H1 (cell line): ENCODE measurements around the gene ANAPC16. TPM values are rescaled to one million over a fixed set of nuclear protein-coding genes. Genes with fewer than 3 reads are reported as not detected.

Source experiments
- CTCF ChIA-PET: fragments of 300-600 bp; sonication (Branson Sonifier 250); formaldehyde crosslinking; loops from one replicate; lab custom pipeline; 2021; ENCODE audit not compliant: partially characterized antibody; lab: Charles Lee
- POLR2A ChIA-PET: fragments of 300-600 bp; sonication (Branson Sonifier 250); formaldehyde crosslinking; loops from one replicate; lab custom pipeline; 2021; ENCODE audit warnings: inconsistent platforms; ENCODE audit not compliant: partially characterized antibody; lab: Charles Lee
- DNase-seq, 2 experiments: peaks; one replicate each; pipeline versions ENCODE4 v3.0.0 to v3.0.0-alpha.2; 2010 to 2022; ENCODE audit warnings: low spot score in 2 of 2, low read depth in 1 of 2, mixed read lengths in 1 of 2
- FAIRE-seq: peaks from 2 replicates; lab custom pipeline; 2011; peaks lifted over from hg19 to GRCh38; lab: Jason Lieb, UNC
- H2AFZ ChIP-seq: 2 replicates; pipeline ENCODE4 v1.8.1; 2012; ENCODE audit warnings: low read length, inconsistent platforms
- H2AK5ac ChIP-seq: 2 replicates; pipeline ENCODE4 v1.6.1; 2013; ENCODE audit warnings: low read depth, low read length
- H2BK120ac ChIP-seq: replicated peaks from 2 replicates; pipeline ENCODE3; 2013; ENCODE audit warnings: low read depth, low read length, inconsistent platforms
- H2BK12ac ChIP-seq: 2 replicates; pipeline ENCODE4 v1.6.1; 2013; ENCODE audit warnings: low read depth, low read length
- H2BK15ac ChIP-seq: 2 replicates; pipeline ENCODE4 v1.6.1; 2013; ENCODE audit warnings: low read length
- H2BK20ac ChIP-seq: 2 replicates; pipeline ENCODE4 v1.6.1; 2013; ENCODE audit warnings: low read length
- H2BK5ac ChIP-seq: 2 replicates; pipeline ENCODE4 v1.6.1; 2013; ENCODE audit warnings: low read depth, low read length
- H3K14ac ChIP-seq: 2 replicates; pipeline ENCODE4 v1.6.1; 2013; ENCODE audit warnings: inconsistent platforms; ENCODE audit not compliant: insufficient read length
- H3K18ac ChIP-seq: 2 replicates; pipeline ENCODE4 v1.6.1; 2013; ENCODE audit warnings: low read length; ENCODE audit errors: extremely low read depth
- H3K23ac ChIP-seq: 2 replicates; pipeline ENCODE4 v1.6.1; 2013; ENCODE audit warnings: inconsistent platforms; ENCODE audit not compliant: insufficient read length
- H3K23me2 ChIP-seq: 2 replicates; pipeline ENCODE4 v1.6.1; 2013; ENCODE audit warnings: low read depth, low read length
- H3K27ac ChIP-seq: 2 replicates; pipeline ENCODE4 v1.6.1; 2011; ENCODE audit warnings: low read depth, low read length, inconsistent platforms
- H3K27me3 ChIP-seq, 4 experiments: replicated peaks in 1 of 4; 1 replicate in 1 of 4; 2 replicates in 3 of 4; pipeline versions ENCODE4 v1.6.1 to v1.8.1; 2011 to 2013; ENCODE audit warnings: low read length in 3 of 4, mild to moderate bottlenecking in 3 of 4, inconsistent platforms in 2 of 4, mixed read lengths in 2 of 4, moderate library complexity in 1 of 4; ENCODE audit not compliant: control insufficient read depth in 3 of 4, insufficient read depth in 3 of 4; ENCODE audit errors: extremely low read depth in 1 of 4
- H3K36me3 ChIP-seq, 4 experiments: 2 replicates each; pipeline versions ENCODE4 v1.6.1 to v1.8.1; 2011 to 2013; ENCODE audit warnings: mild to moderate bottlenecking in 4 of 4, low read length in 3 of 4, moderate library complexity in 2 of 4, control low read depth in 1 of 4, inconsistent platforms in 1 of 4; ENCODE audit not compliant: insufficient read depth in 4 of 4, control insufficient read depth in 2 of 4
- H3K4ac ChIP-seq: replicated peaks from 2 replicates; pipeline ENCODE3; 2013; ENCODE audit warnings: low read length, low read depth, mixed read lengths, inconsistent platforms; ENCODE audit not compliant: insufficient read length
- H3K4me1 ChIP-seq, 4 experiments: replicated peaks in 1 of 4; 1 replicate in 1 of 4; 2 replicates in 3 of 4; pipeline versions ENCODE4 v1.6.1 to v1.8.1; 2011 to 2013; ENCODE audit warnings: low read length in 3 of 4, inconsistent platforms in 2 of 4, mixed read lengths in 1 of 4; ENCODE audit not compliant: insufficient read depth in 4 of 4, control insufficient read depth in 3 of 4
- H3K4me2 ChIP-seq, 2 experiments: 2 replicates each; pipeline versions ENCODE4 v1.6.1 to v1.8.1; 2011 to 2013; ENCODE audit warnings: low read depth in 2 of 2, low read length in 2 of 2, control low read depth in 1 of 2, inconsistent platforms in 1 of 2, mild to moderate bottlenecking in 1 of 2; ENCODE audit not compliant: insufficient read depth in 1 of 2
- H3K4me3 ChIP-seq, 4 experiments: fragments of 200-600, 300-600 bp in 1 of 4; sonication (generic), shearing (Covaris generic), sonication (Bioruptor Twin) in 1 of 4; 2 replicates each; pipeline versions ENCODE4 v1.5.1 to v1.8.1; 2011 to 2016; ENCODE audit warnings: low read length in 4 of 4, low read depth in 3 of 4, control low read depth in 2 of 4, inconsistent platforms in 2 of 4, mild to moderate bottlenecking in 2 of 4, mixed read lengths in 1 of 4, moderate library complexity in 1 of 4; ENCODE audit not compliant: insufficient read depth in 2 of 4; ENCODE audit errors: extremely low read depth in 1 of 4
- H3K56ac ChIP-seq: replicated peaks from 2 replicates; pipeline ENCODE3; 2013; ENCODE audit warnings: low read depth, mild to moderate bottlenecking, mixed read lengths, low read length, inconsistent platforms; ENCODE audit not compliant: insufficient read length
- H3K79me1 ChIP-seq: 2 replicates; pipeline ENCODE4 v1.6.1; 2013; ENCODE audit warnings: low read depth, low read length, control low read depth
- H3K79me2 ChIP-seq, 2 experiments: 2 replicates each; pipeline versions ENCODE4 v1.6.1 to v1.8.1; 2012 to 2013; ENCODE audit warnings: low read length in 2 of 2, mild to moderate bottlenecking in 2 of 2, inconsistent platforms in 1 of 2; ENCODE audit not compliant: insufficient read depth in 2 of 2, control insufficient read depth in 1 of 2
- H3K9ac ChIP-seq, 4 experiments: replicated peaks in 1 of 4; 1 replicate in 1 of 4; 2 replicates in 3 of 4; pipeline versions ENCODE4 v1.6.1 to v1.8.1; 2011 to 2013; ENCODE audit warnings: low read depth in 3 of 4, low read length in 3 of 4, control low read depth in 2 of 4, mild to moderate bottlenecking in 2 of 4, moderate library complexity in 2 of 4, inconsistent platforms in 1 of 4; ENCODE audit errors: extremely low read depth in 1 of 4
- H3K9me3 ChIP-seq, 2 experiments: 2 replicates each; pipeline versions ENCODE4 v1.6.1 to v1.8.1; 2012 to 2013; ENCODE audit warnings: mild to moderate bottlenecking in 2 of 2, moderate library complexity in 2 of 2, control low read depth in 1 of 2, inconsistent platforms in 1 of 2, low read depth in 1 of 2, low read length in 1 of 2, mixed read lengths in 1 of 2; ENCODE audit not compliant: insufficient read depth in 2 of 2
- H4K20me1 ChIP-seq, 2 experiments: replicated peaks in 1 of 2; 2 replicates each; pipeline versions ENCODE3 to v1.8.1; 2011 to 2013; ENCODE audit warnings: inconsistent platforms in 2 of 2, low read length in 2 of 2, mild to moderate bottlenecking in 1 of 2; ENCODE audit not compliant: insufficient read depth in 2 of 2, control insufficient read depth in 1 of 2
- H4K5ac ChIP-seq: 2 replicates; pipeline ENCODE4 v1.6.1; 2013; ENCODE audit warnings: low read length, low read depth, mixed read lengths, inconsistent platforms; ENCODE audit not compliant: insufficient read length
- H4K8ac ChIP-seq: 2 replicates; pipeline ENCODE4 v1.8.0; 2013; ENCODE audit warnings: mild to moderate bottlenecking, moderate library complexity, low read length, inconsistent platforms; ENCODE audit not compliant: insufficient read depth; ENCODE audit errors: extremely low read depth
- H4K91ac ChIP-seq: replicated peaks from 2 replicates; pipeline ENCODE3; 2013; ENCODE audit warnings: low read length, mixed read lengths, inconsistent platforms; ENCODE audit not compliant: insufficient read length
- CHD2 ChIP-seq: IDR thresholded peaks from 2 replicates; pipeline ENCODE4 v1.6.1; 2012; ENCODE audit warnings: low read length, improper control_type of control experiment
- EZH2 ChIP-seq: fragments of 200-600 bp; sonication (generic); IDR thresholded peaks from 2 replicates; pipeline ENCODE4 v1.7.1; 2012; ENCODE audit warnings: low read depth, mild to moderate bottlenecking, moderate library complexity, low read length, inconsistent platforms; ENCODE audit not compliant: severe bottlenecking
- FOSL1 ChIP-seq: IDR thresholded peaks from 2 replicates; pipeline ENCODE4 v1.6.1; 2011; ENCODE audit warnings: mild to moderate bottlenecking, low read depth, low read length, moderate library complexity; ENCODE audit not compliant: insufficient read depth
- JUND ChIP-seq: IDR thresholded peaks from 2 replicates; pipeline ENCODE4 v1.6.1; 2011; ENCODE audit warnings: mild to moderate bottlenecking, improper control_type of control experiment, low read length
- KDM1A ChIP-seq: fragments of 200-600, 300-600 bp; sonication (generic); IDR thresholded peaks from 2 replicates; pipeline ENCODE4 v1.7.1; 2016; ENCODE audit warnings: mild to moderate bottlenecking, low read length, borderline replicate concordance
- KDM4A ChIP-seq: IDR thresholded peaks from one replicate; pipeline ENCODE4 v1.7.1; 2012; ENCODE audit warnings: low read depth, mild to moderate bottlenecking, moderate library complexity, low read length, inconsistent platforms; ENCODE audit not compliant: severe bottlenecking
- SAP30 ChIP-seq: fragments of 300-600 bp; sonication (generic); IDR thresholded peaks from 2 replicates; pipeline ENCODE4 v1.7.1; 2012; ENCODE audit warnings: low read length, moderate library complexity, mild to moderate bottlenecking, inconsistent platforms; ENCODE audit not compliant: insufficient read depth, insufficient replicate concordance
- SIN3A ChIP-seq, 2 experiments: IDR thresholded peaks in 1 of 2; conservative IDR thresholded peaks in 1 of 2; 2 replicates each; pipeline ENCODE4 v1.6.1; 2011 to 2012; ENCODE audit warnings: low read length in 2 of 2, improper control_type of control experiment in 1 of 2, low read depth in 1 of 2, mild to moderate bottlenecking in 1 of 2
- SRF ChIP-seq: IDR thresholded peaks from 2 replicates; pipeline ENCODE4 v1.6.1; 2011; ENCODE audit warnings: mild to moderate bottlenecking, low read depth, low read length, moderate library complexity
- TAF7 ChIP-seq: optimal IDR thresholded peaks from 2 replicates; pipeline ENCODE3; 2011; ENCODE audit warnings: low read depth, mild to moderate bottlenecking, inconsistent platforms, low read length, moderate library complexity, borderline replicate concordance
- WGBS, 2 experiments: shearing (Covaris generic) in 1 of 2; methylation state at CpG; one replicate each; pipeline versions ENCODE4 v1.1.6 to v1.1.7; 2013 to 2015; ENCODE audit warnings: low lambda C conversion rate in 2 of 2, mixed read lengths in 2 of 2, inconsistent platforms in 1 of 2, low coverage in 1 of 2, missing lambda C conversion rate in 1 of 2; ENCODE audit not compliant: insufficient replicate concordance in 2 of 2, insufficient coverage in 1 of 2, insufficient read length in 1 of 2; ENCODE audit errors: extremely low coverage in 1 of 2, missing lambda C conversion rate in 1 of 2; 5-methylcytosine and 5-hydroxymethylcytosine counted together
- polyA plus RNA-seq, 7 experiments: library from polyadenylated mRNA; depleted of rRNA in 3 of 7; stranded (reverse) in 5 of 7; unstranded in 2 of 7; fragments of >200 nt in 5 of 7; fragments of 200-250 nt in 2 of 7; gene quantifications; 1 replicate in 5 of 7; 2 replicates in 1 of 7; 4 replicates in 1 of 7; pipeline versions ENCODE4 v1.2.1 to v1.2.3, GENCODE V29; 2011 to 2013; ENCODE audit warnings: missing spikeins in 2 of 7, mixed read lengths in 2 of 7
- total RNA-seq: library from RNA; stranded (reverse); fragmentation: NEBNext Ultra II Directional; extraction: Animal tissue kit (Norgen Biotek cat#: 25700); gene quantifications from 2 replicates; pipeline ENCODE4 v1.2.1, GENCODE V29; 2021

The ANAPC16 gene
- total and polyA plus RNA-seq, 2 of the 8 experiments (the other 6 are each of a cell fraction or from before 2014, with no cell fraction given): 53.1 to 57.4 TPM

DNA sequence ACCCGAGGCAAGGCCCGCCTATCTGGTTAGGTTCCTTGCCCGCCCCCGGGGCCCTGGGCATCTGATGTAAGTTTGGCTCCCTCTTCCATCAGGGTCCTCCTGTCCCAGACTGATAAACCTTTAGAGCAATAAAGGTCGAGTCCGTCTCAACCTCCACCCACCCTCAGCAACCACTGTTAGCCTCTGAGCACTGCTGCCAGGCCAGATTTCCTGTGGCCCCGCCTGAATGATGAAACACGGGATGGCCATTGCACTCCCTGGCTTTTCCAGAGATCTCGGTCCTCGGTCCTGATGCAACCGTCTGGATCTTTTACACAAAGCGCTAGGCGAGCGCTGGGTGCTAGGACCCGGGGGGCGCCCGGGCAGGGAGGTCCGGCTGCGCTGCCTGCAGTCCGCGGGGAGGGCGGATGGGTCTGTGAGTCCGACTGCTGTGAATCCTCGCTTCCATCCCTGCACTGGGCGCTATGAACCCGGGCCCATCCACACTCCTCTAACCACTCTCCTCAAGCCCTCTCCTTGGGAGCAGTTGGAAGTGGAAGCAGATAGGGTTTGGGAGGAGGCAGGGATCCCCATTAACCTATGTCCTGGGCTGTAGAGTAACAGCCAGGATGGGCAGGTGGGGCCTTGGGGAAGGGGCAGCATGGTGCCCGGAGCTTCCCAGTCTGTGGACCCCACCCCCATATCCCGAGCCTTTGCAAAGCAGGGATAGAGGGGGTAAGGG is 57.0 kb downstream of the ANAPC16 start:
- Histone ChIP-seq H4K20me1 (peaks cover 15 to 23% of the 10 kb centered on the region in 2 experiments), H4K8ac (peak overlapping the region; percentile 94), H3K56ac (peak overlapping the region; percentile 91), H4K91ac (peak overlapping the region; percentile 99), H2BK15ac (peak overlapping the region; percentile 99; the same call in 1 of the 2 replicates), H3K79me1 (no peaks in the 10 kb centered on the region), H3K23me2 (peaks cover 20% of the 10 kb centered on the region), H2BK120ac (peak overlapping the region; percentile 86), H3K4me3 (peak overlapping the region; percentile 81 to 93 (median 90)), H3K18ac (peak overlapping the region; percentile 98), H2BK5ac (peak overlapping the region; percentile 99), H3K4ac (peak overlapping the region; percentile 92), H3K36me3 (peaks cover 3 to 20% (median 10%) of the 10 kb centered on the region in 4 experiments; a peak in 7 of 8 replicates), H2BK12ac (peak overlapping the region; percentile 82), H3K79me2 (peaks cover 0 to 19% of the 10 kb centered on the region in 2 experiments; a peak in 3 of 4 replicates), H3K4me1 (peaks cover 0 to 22% (median 17%) of the 10 kb centered on the region in 4 experiments; a peak in 6 of 7 replicates), H3K9ac (peak overlapping the region; percentile 67 to 92 (median 74)), H3K14ac (peak overlapping the region; percentile 90), H4K5ac (peak overlapping the region; percentile 99), H3K23ac (no peak overlapping the region), H2AFZ (no peak overlapping the region), H3K27me3 (no peaks in the 10 kb centered on the region), H3K27ac (peak overlapping the region; percentile 85), H2AK5ac (peak overlapping the region; percentile 65; the same call in 1 of the 2 replicates), H3K9me3 (no peaks in the 10 kb centered on the region), H3K4me2 (peak overlapping the region; percentile 96 to 98), H2BK20ac (peak overlapping the region; percentile 100; the same call in 1 of the 2 replicates)
- no peak for FAIRE-seq
- peak; percentile 80 to 86 for DNase-seq
- ChIA-PET POLR2A (interaction anchor here (0.6 to 16.4 kb wide), 51 partner anchors 15 to 353 kb away, joined by 3 to 895 read pairs (median 4); partner anchors contain the start of genes ANAPC16, ASCC1, DNAJB12 and SPOCK2), CTCF (interaction anchor here (0.6 to 6.0 kb wide), 9 partner anchors 12 to 1766 kb away, joined by 3 to 91 read pairs (median 8); no protein-coding TSS in a partner anchor)
- WGBS, 2 experiments: 3% methylated on average over 28 of the region's 28 CpGs; no CpG with 5 or more reads in 1 of the 2 experiments
- TF ChIP-seq SRF: no peak
- peak; percentile 98 for TF ChIP-seq FOSL1
- TF ChIP-seq SAP30: no peak
- peak; percentile 16 for TF ChIP-seq EZH2
- TF ChIP-seq TAF7: peak; percentile 14
- no peak; the same call in 1 of the 2 replicates for TF ChIP-seq KDM1A
- TF ChIP-seq SIN3A (conservative IDR thresholded peaks at IDR 0.05 in 1 of 2, IDR thresholded peaks at IDR 0.05 in 1 of 2; ENCODE audit: low read depth in 1 of 2, low read length in 2 of 2): peak in 1 of 2 experiments; percentile 58; a peak in 1 of 4 replicates
- TF ChIP-seq KDM4A: no peak
- TF ChIP-seq JUND: peak; percentile 58; the same call in 1 of the 2 replicates
- TF ChIP-seq CHD2: peak; percentile 24; the same call in 1 of the 2 replicates
